Fibroblast of lung (primary cell): ENCODE data around the gene GRM8. TPM values are rescaled to one million over a fixed set of nuclear protein-coding genes. Genes with fewer than 3 reads are reported as not detected.
"Not testable (repeated sequence)": the region's sequence is repeated elsewhere in the genome, so short reads cannot be mapped to it uniquely, and the experiment has no call there.

Experiments used
- DNase-seq, 2 donors: peaks; one replicate each; pipeline versions ENCODE4 v3.0.0 to v3.0.0-alpha.2; 2010; ENCODE audit warnings: low read depth in 2 of 2
- H2AFZ ChIP-seq: 2 replicates; pipeline ENCODE4 v1.5.1; 2012; ENCODE audit warnings: low read length, control low read depth, inconsistent platforms
- H3K27ac ChIP-seq: 2 replicates; pipeline ENCODE4 v1.5.1; 2011; ENCODE audit warnings: low read length, control low read depth; ENCODE audit not compliant: insufficient read depth
- H3K27me3 ChIP-seq: 2 replicates; pipeline ENCODE4 v1.5.1; 2011; ENCODE audit warnings: mild to moderate bottlenecking, low read length; ENCODE audit not compliant: control insufficient read depth, insufficient read depth
- H3K36me3 ChIP-seq: 2 replicates; pipeline ENCODE4 v1.5.1; 2011; ENCODE audit warnings: low read length; ENCODE audit not compliant: control insufficient read depth, insufficient read depth
- H3K4me1 ChIP-seq: 2 replicates; pipeline ENCODE4 v1.5.1; 2011; ENCODE audit warnings: low read length; ENCODE audit not compliant: control insufficient read depth, insufficient read depth; ENCODE audit errors: extremely low read depth
- H3K4me2 ChIP-seq: 2 replicates; pipeline ENCODE4 v1.5.1; 2011; ENCODE audit warnings: low read length, control low read depth; ENCODE audit not compliant: insufficient read depth; ENCODE audit errors: extremely low read depth
- H3K4me3 ChIP-seq, 4 experiments: fragments of 200-600 bp in 1 of 4; sonication (generic) in 1 of 4; replicated peaks in 1 of 4; 2 replicates each; pipeline ENCODE4 v1.5.1; 2011 to 2016; ENCODE audit warnings: low read length in 4 of 4, low read depth in 3 of 4, mild to moderate bottlenecking in 3 of 4, control low read depth in 2 of 4, inconsistent platforms in 1 of 4, mixed read lengths in 1 of 4; ENCODE audit not compliant: insufficient read depth in 1 of 4; ENCODE audit errors: control extremely low read depth in 1 of 4
- H3K79me2 ChIP-seq: 2 replicates; pipeline ENCODE4 v1.5.1; 2012; ENCODE audit warnings: mild to moderate bottlenecking, low read length, inconsistent platforms; ENCODE audit not compliant: control insufficient read depth, insufficient read depth
- H3K9ac ChIP-seq: 2 replicates; pipeline ENCODE4 v1.5.1; 2011; ENCODE audit warnings: mild to moderate bottlenecking, low read length, control low read depth; ENCODE audit not compliant: insufficient read depth
- H3K9me3 ChIP-seq: 2 replicates; pipeline ENCODE4 v1.5.1; 2012; ENCODE audit warnings: low read depth, low read length; ENCODE audit not compliant: control insufficient read depth, insufficient read depth
- H4K20me1 ChIP-seq: 2 replicates; pipeline ENCODE4 v1.5.1; 2011; ENCODE audit warnings: low read length; ENCODE audit not compliant: control insufficient read depth, insufficient read depth; ENCODE audit errors: extremely low read depth
- CTCF ChIP-seq, 2 donors: IDR thresholded peaks in 1 of 2; conservative IDR thresholded peaks in 1 of 2; 1 replicate in 1 of 2; 2 replicates in 1 of 2; pipeline ENCODE4 v1.5.1; 2011 to 2012; ENCODE audit warnings: low read length in 2 of 2, control low read depth in 1 of 2, inconsistent platforms in 1 of 2, low read depth in 1 of 2, mild to moderate bottlenecking in 1 of 2
- EZH2 ChIP-seq: IDR thresholded peaks from 2 replicates; pipeline ENCODE4 v1.5.1; 2012; ENCODE audit warnings: low read length, control low read depth, mild to moderate bottlenecking; ENCODE audit errors: missing control alignments
- polyA plus RNA-seq, 2 donors: library from polyadenylated mRNA; depleted of rRNA in 1 of 2; stranded (reverse) in 1 of 2; unstranded in 1 of 2; fragments of >200 nt; gene quantifications; 2 replicates each; pipeline ENCODE4 v1.2.1, GENCODE V29; 2011 to 2012; ENCODE audit warnings: missing spikeins in 1 of 2
- total RNA-seq: library from RNA; depleted of rRNA; stranded (reverse); fragments of >200 nt; gene quantifications from 2 replicates; pipeline ENCODE4 v1.2.1, GENCODE V29; 2014

GRM8 gene
- total and polyA plus RNA-seq, 2 donors (not counting 1 experiment from before 2014, with no cell fraction given): not detected

- H3K4me3 ChIP-seq: no peak overlapping the region
- no peaks in the 10 kb centered on the region for H3K9me3 ChIP-seq
- no peak overlapping the region for H3K4me2 ChIP-seq
- H3K9ac ChIP-seq: no peak overlapping the region
- TF ChIP-seq EZH2: no peak
- no peak for TF ChIP-seq CTCF (conservative IDR thresholded peaks at IDR 0.05 in 1 of 2, IDR thresholded peaks at IDR 0.05 in 1 of 2; ENCODE audit: low read depth in 1 of 2, low read length in 2 of 2)
- H3K4me1 ChIP-seq: no peaks in the 10 kb centered on the region
- H3K79me2 ChIP-seq: no peaks in the 10 kb centered on the region
- no peaks in the 10 kb centered on the region for H3K36me3 ChIP-seq
- DNase-seq: no peak
- no peaks in the 10 kb centered on the region for H3K27me3 ChIP-seq
- no peak overlapping the region for H3K27ac ChIP-seq
- no peak overlapping the region for H2AFZ ChIP-seq
- H4K20me1 ChIP-seq: no peaks in the 10 kb centered on the region
These were observed 567.6 kb downstream of the GRM8 start for GRCh38 chr7:126685018-126685573.

- H3K79me2 ChIP-seq: no peaks in the 10 kb centered on the region
- H3K9ac ChIP-seq: no peak overlapping the region
- no peak for DNase-seq
- H2AFZ ChIP-seq: no peak overlapping the region
- no peak overlapping the region for H3K27ac ChIP-seq
- H4K20me1 ChIP-seq: no peaks in the 10 kb centered on the region
- H3K4me2 ChIP-seq: no peak overlapping the region
- no peaks in the 10 kb centered on the region for H3K4me1 ChIP-seq
- H3K4me3 ChIP-seq: no peak overlapping the region
- no peaks in the 10 kb centered on the region for H3K36me3 ChIP-seq
- no peaks in the 10 kb centered on the region for H3K27me3 ChIP-seq
- no peak for TF ChIP-seq EZH2
- no peak for TF ChIP-seq CTCF (conservative IDR thresholded peaks at IDR 0.05 in 1 of 2, IDR thresholded peaks at IDR 0.05 in 1 of 2; ENCODE audit: low read depth in 1 of 2, low read length in 2 of 2)
- H3K9me3 ChIP-seq: no peaks in the 10 kb centered on the region
These were observed 570.6 kb downstream of the GRM8 start for GRCh38 chr7:126682176-126682575.

- H4K20me1 ChIP-seq, H3K4me2 ChIP-seq, H3K36me3 ChIP-seq, H3K9ac ChIP-seq, H3K27me3 ChIP-seq, H3K4me1 ChIP-seq, H2AFZ ChIP-seq, DNase-seq, H3K4me3 ChIP-seq, H3K79me2 ChIP-seq, H3K27ac ChIP-seq, H3K9me3 ChIP-seq: not testable (repeated sequence)
These were observed 584.0 kb downstream of the GRM8 start for GRCh38 chr7:126668762-126669161.
